Activated effector memory CD4-positive, alpha-beta T cell treated with anti-CD3 and anti-CD28 coated beads, Interleukin-2, amount 50 U/mL, for 16 hours (primary cell): ENCODE results near the gene TELO2.

Experiments used
- DNase-seq: peaks from one replicate; pipeline ENCODE4 v3.0.0-alpha.2; 2020

The TELO2 gene

GRCh38 chr16:1492923-1493745 is at the start of gene TELO2:
TELO2 (plus strand) TSS chr16:1493360; CDS start chr16:1494282, 922 bp downstream.
- peak; percentile 95 for DNase-seq

- DNase-seq: no peak
Measured at GRCh38 chr16:1443403-1443973, 49.7 kb upstream of the TELO2 start.

- DNase-seq: no peak
Measured at GRCh38 chr16:1443980-1444729, 49.0 kb upstream of the TELO2 start, which contains the start of gene CCDC154. CCDC154 (minus strand) TSS chr16:1444556; CDS start chr16:1444322, 234 bp downstream.

- no peak for DNase-seq
Measured at GRCh38 chr16:1444730-1445517, 48.2 kb upstream of the TELO2 start.

GRCh38 chr16:1445518-1446203 is 47.5 kb upstream of the TELO2 start:
- no peak for DNase-seq

GRCh38 chr16:1446296-1447080 is 46.7 kb upstream of the TELO2 start:
- DNase-seq: no peak

- no peak for DNase-seq
Measured at GRCh38 chr16:1447965-1448364, 45.2 kb upstream of the TELO2 start.

GRCh38 chr16:1448536-1449116 is 44.5 kb upstream of the TELO2 start:
- no peak for DNase-seq

- no peak for DNase-seq
Measured at GRCh38 chr16:1449201-1449788, 43.9 kb upstream of the TELO2 start.

- DNase-seq: no peak
Measured at GRCh38 chr16:1450218-1450617, 42.9 kb upstream of the TELO2 start.

- no peak for DNase-seq
Measured at GRCh38 chr16:1450841-1451240, 42.3 kb upstream of the TELO2 start.

- DNase-seq: no peak
Measured at GRCh38 chr16:1451702-1452392, 41.3 kb upstream of the TELO2 start.

GRCh38 chr16:1452530-1452929 is 40.6 kb upstream of the TELO2 start:
- DNase-seq: no peak

GRCh38 chr16:1453316-1453715 is 39.8 kb upstream of the TELO2 start:
- DNase-seq: no peak

GRCh38 chr16:1454561-1454960 is 38.6 kb upstream of the TELO2 start:
- DNase-seq: no peak

GRCh38 chr16:1455190-1456171 is 37.7 kb upstream of the TELO2 start:
- DNase-seq: no peak

- no peak for DNase-seq
Measured at GRCh38 chr16:1456951-1457350, 36.2 kb upstream of the TELO2 start.

GRCh38 chr16:1457489-1458245 is 35.5 kb upstream of the TELO2 start:
- DNase-seq: no peak
